Mammary epithelial cell (primary cell): ENCODE measurements around the gene MSH4.

Experiments used
- EZH2 ChIP-seq: IDR thresholded peaks from 2 replicates; pipeline ENCODE4 v1.6.1; 2012; ENCODE audit warnings: low read length, inconsistent platforms, borderline replicate concordance
- TF ChIP-seq, protein P1 (sequence below), 2 donors: IDR thresholded peaks in 1 of 2; conservative IDR thresholded peaks in 1 of 2; 2 replicates each; pipeline ENCODE4 v1.5.1; 2011 to 2012; ENCODE audit warnings: inconsistent platforms in 2 of 2, low read length in 2 of 2, mild to moderate bottlenecking in 2 of 2, control low read depth in 1 of 2, low read depth in 1 of 2; ENCODE audit not compliant: insufficient read depth in 1 of 2; ENCODE audit errors: extremely low read depth in 1 of 2

DNA sequence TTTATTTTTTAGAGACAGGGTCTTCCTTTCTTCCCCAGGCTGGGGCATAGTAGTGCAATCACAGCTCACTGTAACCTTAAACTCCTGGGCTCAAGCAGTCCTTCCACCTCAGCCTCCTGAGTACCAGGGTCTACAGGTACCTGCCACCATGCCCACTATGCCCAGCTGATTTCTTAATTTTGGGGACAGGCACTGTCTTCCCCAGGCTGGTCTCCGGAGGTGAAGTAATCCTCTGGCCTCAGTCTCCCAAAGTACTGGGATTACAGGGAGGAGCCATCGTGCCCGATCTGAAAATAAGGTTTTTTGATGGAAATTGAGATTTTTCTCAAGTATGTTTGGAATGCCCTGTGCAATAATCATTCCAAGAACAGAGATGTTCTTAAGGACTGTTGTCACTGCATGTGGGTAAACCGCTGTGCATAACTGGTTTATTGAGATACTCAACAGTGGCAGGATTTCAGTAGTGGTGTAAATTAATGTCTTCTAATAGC lies 934 bp upstream of the MSH4 start:
- TF ChIP-seq, protein P1, sequence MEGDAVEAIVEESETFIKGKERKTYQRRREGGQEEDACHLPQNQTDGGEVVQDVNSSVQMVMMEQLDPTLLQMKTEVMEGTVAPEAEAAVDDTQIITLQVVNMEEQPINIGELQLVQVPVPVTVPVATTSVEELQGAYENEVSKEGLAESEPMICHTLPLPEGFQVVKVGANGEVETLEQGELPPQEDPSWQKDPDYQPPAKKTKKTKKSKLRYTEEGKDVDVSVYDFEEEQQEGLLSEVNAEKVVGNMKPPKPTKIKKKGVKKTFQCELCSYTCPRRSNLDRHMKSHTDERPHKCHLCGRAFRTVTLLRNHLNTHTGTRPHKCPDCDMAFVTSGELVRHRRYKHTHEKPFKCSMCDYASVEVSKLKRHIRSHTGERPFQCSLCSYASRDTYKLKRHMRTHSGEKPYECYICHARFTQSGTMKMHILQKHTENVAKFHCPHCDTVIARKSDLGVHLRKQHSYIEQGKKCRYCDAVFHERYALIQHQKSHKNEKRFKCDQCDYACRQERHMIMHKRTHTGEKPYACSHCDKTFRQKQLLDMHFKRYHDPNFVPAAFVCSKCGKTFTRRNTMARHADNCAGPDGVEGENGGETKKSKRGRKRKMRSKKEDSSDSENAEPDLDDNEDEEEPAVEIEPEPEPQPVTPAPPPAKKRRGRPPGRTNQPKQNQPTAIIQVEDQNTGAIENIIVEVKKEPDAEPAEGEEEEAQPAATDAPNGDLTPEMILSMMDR (conservative IDR thresholded peaks at IDR 0.05 in 1 of 2, IDR thresholded peaks at IDR 0.05 in 1 of 2; ENCODE audit: extremely low read depth in 1 of 2, insufficient read depth in 1 of 2, low read depth in 1 of 2, low read length in 2 of 2) = no peak
- no peak for TF ChIP-seq EZH2
